Nephron progenitor cell (in vitro differentiated cells): Measurements from ENCODE around the gene FNDC3B.

Experiments used
- DNase-seq: peaks from one replicate; pipeline ENCODE4 v3.0.0; 2021
- H3K27ac Mint-ChIP-seq: 2 replicates; pipeline ENCODE4 v1.8.0; 2021; ENCODE audit warnings: mild to moderate bottlenecking, moderate library complexity, mixed read lengths
- H3K27me3 Mint-ChIP-seq: 2 replicates; pipeline ENCODE4 v1.8.0; 2021; ENCODE audit warnings: mild to moderate bottlenecking, low read depth, mixed read lengths; ENCODE audit not compliant: poor library complexity
- H3K36me3 Mint-ChIP-seq: 2 replicates; pipeline ENCODE4 v1.8.0; 2021; ENCODE audit warnings: low read depth, mixed read lengths
- H3K4me1 Mint-ChIP-seq: 2 replicates; pipeline ENCODE4 v1.8.0; 2021; ENCODE audit warnings: mixed read lengths
- H3K4me3 Mint-ChIP-seq: 2 replicates; pipeline ENCODE4 v1.8.0; 2021; ENCODE audit warnings: mild to moderate bottlenecking, moderate library complexity, mixed read lengths
- H3K9me3 Mint-ChIP-seq: 2 replicates; pipeline ENCODE4 v1.8.0; 2021; ENCODE audit warnings: mild to moderate bottlenecking, moderate library complexity, mixed read lengths
- TF ChIP-seq, protein P1 (sequence below): fragments of 200-600 bp; sonication (generic); IDR thresholded peaks from 2 replicates; pipeline ENCODE4 v1.5.0; 2021; ENCODE audit warnings: antibody characterized with exemption

Gene FNDC3B

DNA sequence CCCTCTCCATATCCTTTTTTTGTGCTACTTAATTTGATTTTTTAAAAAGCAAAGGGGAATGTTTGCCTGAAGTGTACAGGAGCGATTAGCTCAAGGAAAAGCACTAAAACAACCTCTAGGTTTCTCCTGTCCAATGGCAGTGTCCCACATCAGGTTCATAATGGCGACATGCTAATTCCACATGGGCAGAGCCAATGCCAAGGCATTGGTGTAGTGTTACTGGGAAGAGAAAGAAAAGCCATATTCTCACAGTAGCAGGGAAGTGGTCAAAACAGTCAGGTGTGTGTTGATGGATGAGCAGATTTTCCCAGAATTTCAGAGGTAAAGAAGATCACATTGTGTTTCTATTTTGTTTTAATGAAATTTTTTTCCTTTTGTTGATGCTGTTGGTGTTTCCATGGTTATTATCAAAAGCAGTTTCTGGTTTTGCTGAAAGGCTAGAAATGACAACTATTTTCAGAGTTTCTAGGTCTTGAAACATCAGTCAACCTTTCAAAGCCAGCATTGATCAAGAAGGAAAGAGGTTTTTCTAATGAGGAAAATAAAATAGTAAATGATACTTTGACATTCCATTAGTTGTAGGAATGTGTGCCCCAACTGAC is 65.2 kb downstream of the FNDC3B start:
- peak overlapping the region; percentile 43 for H3K27ac Mint-ChIP-seq
- no peaks in the 10 kb centered on the region for H3K9me3 Mint-ChIP-seq
- H3K4me3 Mint-ChIP-seq, result peak overlapping the region; percentile 6
- H3K4me1 Mint-ChIP-seq, result peaks cover 61% of the 10 kb centered on the region
- peaks cover 33% of the 10 kb centered on the region for H3K36me3 Mint-ChIP-seq
- DNase-seq, result peak; percentile 34
- no peaks in the 10 kb centered on the region for H3K27me3 Mint-ChIP-seq
- TF ChIP-seq, protein P1, sequence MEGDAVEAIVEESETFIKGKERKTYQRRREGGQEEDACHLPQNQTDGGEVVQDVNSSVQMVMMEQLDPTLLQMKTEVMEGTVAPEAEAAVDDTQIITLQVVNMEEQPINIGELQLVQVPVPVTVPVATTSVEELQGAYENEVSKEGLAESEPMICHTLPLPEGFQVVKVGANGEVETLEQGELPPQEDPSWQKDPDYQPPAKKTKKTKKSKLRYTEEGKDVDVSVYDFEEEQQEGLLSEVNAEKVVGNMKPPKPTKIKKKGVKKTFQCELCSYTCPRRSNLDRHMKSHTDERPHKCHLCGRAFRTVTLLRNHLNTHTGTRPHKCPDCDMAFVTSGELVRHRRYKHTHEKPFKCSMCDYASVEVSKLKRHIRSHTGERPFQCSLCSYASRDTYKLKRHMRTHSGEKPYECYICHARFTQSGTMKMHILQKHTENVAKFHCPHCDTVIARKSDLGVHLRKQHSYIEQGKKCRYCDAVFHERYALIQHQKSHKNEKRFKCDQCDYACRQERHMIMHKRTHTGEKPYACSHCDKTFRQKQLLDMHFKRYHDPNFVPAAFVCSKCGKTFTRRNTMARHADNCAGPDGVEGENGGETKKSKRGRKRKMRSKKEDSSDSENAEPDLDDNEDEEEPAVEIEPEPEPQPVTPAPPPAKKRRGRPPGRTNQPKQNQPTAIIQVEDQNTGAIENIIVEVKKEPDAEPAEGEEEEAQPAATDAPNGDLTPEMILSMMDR, result no peak

DNA sequence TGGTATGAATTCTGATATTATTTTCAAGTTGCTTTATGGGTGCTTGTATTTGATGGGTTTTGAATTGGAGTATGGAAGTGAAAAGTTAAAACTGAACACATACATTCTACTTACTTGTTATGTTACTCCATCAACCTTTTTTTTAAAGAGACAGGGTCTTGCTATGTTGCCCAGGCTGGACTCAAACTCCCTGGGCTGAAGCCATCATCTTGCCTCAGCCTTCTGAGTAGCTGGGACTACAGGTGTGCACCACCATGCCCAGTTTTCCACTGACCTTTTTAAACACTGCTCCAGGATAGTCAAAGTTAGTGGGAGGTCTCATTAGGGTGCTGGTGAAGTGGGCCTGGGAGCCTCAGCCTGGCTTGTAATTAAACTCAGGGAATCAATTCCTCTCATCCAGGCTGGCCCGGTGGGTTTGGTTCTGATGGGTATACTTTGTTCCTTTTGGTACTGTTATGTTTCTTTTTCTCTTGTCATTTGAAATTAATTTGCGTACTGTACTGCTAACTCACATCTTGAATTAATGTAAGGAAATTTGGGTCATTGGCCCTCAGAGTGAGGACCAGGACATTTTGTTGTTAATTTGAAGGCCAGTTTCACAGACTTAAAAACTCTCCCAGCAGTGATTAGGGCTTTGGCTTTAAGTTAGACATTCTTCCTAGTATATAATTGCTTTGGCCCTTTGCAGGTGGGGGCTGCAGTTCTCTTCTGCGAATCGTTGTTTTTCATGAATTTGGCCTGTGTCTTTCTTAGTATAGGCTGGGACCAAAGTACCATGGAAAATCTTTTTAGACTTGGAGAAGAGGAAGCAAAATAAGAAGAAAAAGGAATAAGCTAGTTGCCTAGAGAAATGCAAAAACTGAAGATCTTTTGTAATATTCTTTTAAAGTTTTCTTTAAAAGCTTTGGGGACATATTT is 66.9 kb downstream of the FNDC3B start:
- Mint-ChIP-seq H3K4me1 (peaks cover 57% of the 10 kb centered on the region), H3K36me3 (peaks cover 39% of the 10 kb centered on the region), H3K9me3 (no peaks in the 10 kb centered on the region), H3K4me3 (no peak overlapping the region), H3K27me3 (no peaks in the 10 kb centered on the region), H3K27ac (peak overlapping the region; percentile 46)
- TF ChIP-seq, protein P1, result no peak
- no peak for DNase-seq

DNA sequence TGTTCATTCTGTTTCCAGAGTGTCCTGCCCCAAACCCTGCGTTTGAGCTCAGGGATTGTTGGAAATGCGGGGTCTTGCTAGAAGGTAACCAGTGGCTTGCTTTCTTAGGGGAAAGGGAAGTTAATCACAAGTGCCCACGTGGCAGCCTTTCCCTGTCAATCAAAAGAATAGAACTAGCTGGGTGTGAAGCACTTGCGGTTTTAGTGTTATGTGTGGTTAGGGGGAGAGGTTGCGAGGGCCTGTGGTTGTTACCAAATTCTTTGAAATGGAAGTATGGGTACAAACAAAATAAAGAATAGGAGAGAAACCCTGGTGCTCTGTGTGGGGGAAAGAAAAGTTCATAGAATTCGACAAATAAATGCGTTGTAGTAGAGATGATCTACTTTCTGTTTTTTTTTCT is 67.6 kb downstream of the FNDC3B start:
- H3K4me3 Mint-ChIP-seq, result no peak overlapping the region
- TF ChIP-seq, protein P1, result no peak
- H3K4me1 Mint-ChIP-seq, result peaks cover 56% of the 10 kb centered on the region
- H3K27ac Mint-ChIP-seq, result peak overlapping the region; percentile 90
- no peaks in the 10 kb centered on the region for H3K27me3 Mint-ChIP-seq
- H3K9me3 Mint-ChIP-seq, result no peaks in the 10 kb centered on the region
- peaks cover 45% of the 10 kb centered on the region for H3K36me3 Mint-ChIP-seq
- DNase-seq, result no peak

DNA sequence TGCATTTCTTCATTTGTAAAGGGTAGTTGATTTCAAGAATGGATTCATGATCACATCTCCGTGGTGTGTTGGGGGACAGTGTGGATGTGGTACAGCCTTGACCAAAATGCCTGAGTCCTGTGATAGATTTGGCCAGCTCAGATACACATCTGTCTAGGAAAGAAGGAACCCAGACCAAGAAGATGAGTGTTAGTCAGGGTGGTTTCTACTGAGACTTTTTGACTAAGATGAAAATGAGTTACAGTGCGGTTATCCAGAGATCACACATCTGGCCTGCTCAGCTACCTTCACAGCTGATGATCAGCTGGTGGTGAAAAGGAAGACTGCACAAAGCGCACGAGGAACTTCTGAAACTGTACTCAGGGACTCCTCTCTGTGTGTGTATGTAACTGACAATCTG is 68.0 kb downstream of the FNDC3B start:
- peak overlapping the region; percentile 90 for H3K27ac Mint-ChIP-seq
- no peak for DNase-seq
- no peak overlapping the region for H3K4me3 Mint-ChIP-seq
- H3K9me3 Mint-ChIP-seq, result no peaks in the 10 kb centered on the region
- TF ChIP-seq, protein P1, result no peak
- peaks cover 52% of the 10 kb centered on the region for H3K4me1 Mint-ChIP-seq
- no peaks in the 10 kb centered on the region for H3K27me3 Mint-ChIP-seq
- H3K36me3 Mint-ChIP-seq, result peaks cover 49% of the 10 kb centered on the region

DNA sequence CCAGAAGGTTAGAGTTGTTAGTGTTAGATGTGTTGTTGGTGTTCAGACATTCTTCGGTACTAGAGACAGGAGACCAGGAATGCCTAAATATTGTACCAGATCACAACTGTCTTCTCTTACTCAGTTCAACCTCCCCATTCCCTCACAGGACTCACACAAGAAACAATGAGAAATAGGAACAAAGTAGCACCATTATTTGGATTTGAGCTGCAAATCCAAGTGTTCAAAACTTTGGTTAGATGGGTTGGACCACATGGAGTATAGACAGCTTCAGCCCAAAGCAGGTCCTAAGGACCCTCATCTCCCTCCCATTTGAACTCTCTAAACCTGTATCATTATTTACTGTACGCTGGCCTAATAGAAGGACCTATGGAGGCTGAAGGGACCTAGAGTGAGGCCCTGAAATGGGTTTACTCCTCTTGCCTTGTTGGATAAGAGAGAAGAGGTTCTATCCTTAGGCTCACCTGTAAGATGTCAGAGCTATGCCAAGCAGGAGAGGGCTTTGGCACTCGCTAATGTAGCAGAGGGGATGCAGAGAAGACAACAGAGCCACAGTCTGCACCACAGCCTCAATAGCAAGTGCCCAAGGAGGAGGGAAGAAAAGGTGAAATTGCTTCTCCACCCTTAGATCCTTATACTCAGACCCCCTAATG is 70.9 kb downstream of the FNDC3B start:
- Mint-ChIP-seq H3K4me1 (peaks cover 24% of the 10 kb centered on the region), H3K9me3 (no peaks in the 10 kb centered on the region), H3K27ac (no peak overlapping the region), H3K27me3 (no peaks in the 10 kb centered on the region), H3K36me3 (peaks cover 65% of the 10 kb centered on the region), H3K4me3 (no peak overlapping the region)
- no peak for DNase-seq
- TF ChIP-seq, protein P1, result no peak
